IMR-90 (cell line): ENCODE measurements around the gene WBP2NL. TPM values are rescaled to one million over a fixed set of nuclear protein-coding genes. Genes with fewer than 3 reads are reported as not detected.

Source experiments
- ATAC-seq: fragments of 200-7000 bp; cut with Tn5 transposase; 2 replicates; pipeline ENCODE4 v1.9.1; 2020; ENCODE audit warnings: low read depth, mild to moderate bottlenecking, moderate library complexity
- BruUV-seq: library from RNA; stranded (reverse); fragments of 400-500 nt; replicated peaks from 2 replicates; lab custom pipeline; 2021; lab: Mats Ljungman, UMichigan
- CTCF ChIA-PET: fragments of 300-600 bp; formaldehyde crosslinking; extraction: SDS; loops from one replicate; lab custom pipeline; 2021; ENCODE audit warnings: antibody characterized with exemption; lab: Yijun Ruan, JAX
- POLR2A ChIA-PET: fragments of 300-600 bp; sonication (Branson Sonifier 250); formaldehyde crosslinking; loops from one replicate; lab custom pipeline; 2022; ENCODE audit warnings: antibody characterized with exemption; ENCODE audit not compliant: unreplicated experiment; lab: Charles Lee
- DNase-seq: peaks from one replicate; pipeline ENCODE4 v3.0.0; 2013
- H2AFZ ChIP-seq: replicated peaks from 2 replicates; pipeline ENCODE3; 2013; ENCODE audit warnings: low read length, mild to moderate bottlenecking; ENCODE audit not compliant: poor library complexity
- H2AK5ac ChIP-seq: 2 replicates; pipeline ENCODE4 v1.6.1; 2013; ENCODE audit warnings: low read depth, low read length, inconsistent platforms
- H2AK9ac ChIP-seq: replicated peaks from 2 replicates; pipeline ENCODE3; 2013; ENCODE audit warnings: mild to moderate bottlenecking, low read depth, low read length, moderate library complexity; ENCODE audit not compliant: poor library complexity
- H2BK120ac ChIP-seq: 2 replicates; pipeline ENCODE4 v1.6.1; 2013; ENCODE audit warnings: low read depth, low read length, inconsistent platforms
- H2BK15ac ChIP-seq: 3 replicates; pipeline ENCODE4 v1.6.1; 2013; ENCODE audit warnings: low read depth, low read length, inconsistent platforms
- H2BK20ac ChIP-seq: 2 replicates; pipeline ENCODE4 v1.6.1; 2013; ENCODE audit warnings: low read depth, mild to moderate bottlenecking, inconsistent platforms, low read length, moderate library complexity
- H2BK5ac ChIP-seq: 2 replicates; pipeline ENCODE4 v1.6.1; 2013; ENCODE audit warnings: mild to moderate bottlenecking, low read depth, low read length, inconsistent platforms; ENCODE audit not compliant: poor library complexity, severe bottlenecking
- H3K14ac ChIP-seq: replicated peaks from 2 replicates; pipeline ENCODE4 v1.6.1; 2013; ENCODE audit warnings: low read depth, low read length, inconsistent platforms
- H3K18ac ChIP-seq: 2 replicates; pipeline ENCODE4 v1.6.1; 2013; ENCODE audit warnings: low read depth, low read length, control low read depth
- H3K23ac ChIP-seq: 2 replicates; pipeline ENCODE4 v1.6.1; 2013; ENCODE audit warnings: low read depth, low read length, inconsistent platforms
- H3K27ac ChIP-seq: 2 replicates; pipeline ENCODE4 v1.5.1; 2013; ENCODE audit warnings: mild to moderate bottlenecking, control low read depth, low read length; ENCODE audit not compliant: insufficient read depth
- H3K27me3 ChIP-seq: 2 replicates; pipeline ENCODE4 v1.6.1; 2013; ENCODE audit warnings: low read length; ENCODE audit not compliant: control insufficient read depth, insufficient read depth
- H3K36me3 ChIP-seq: 2 replicates; pipeline ENCODE4 v1.6.1; 2013; ENCODE audit warnings: low read length, mixed read lengths; ENCODE audit not compliant: control insufficient read depth, insufficient read depth
- H3K4ac ChIP-seq: 2 replicates; pipeline ENCODE4 v1.6.1; 2013; ENCODE audit warnings: low read depth, low read length, inconsistent platforms
- H3K4me1 ChIP-seq: 2 replicates; pipeline ENCODE4 v1.6.1; 2013; ENCODE audit warnings: low read length, mixed read lengths; ENCODE audit not compliant: control insufficient read depth, insufficient read depth
- H3K4me2 ChIP-seq: 2 replicates; pipeline ENCODE4 v1.6.1; 2013; ENCODE audit warnings: low read depth, mild to moderate bottlenecking, control low read depth, low read length, moderate library complexity
- H3K4me3 ChIP-seq: 2 replicates; pipeline ENCODE4 v1.5.1; 2013; ENCODE audit warnings: low read depth, mild to moderate bottlenecking, control low read depth, low read length, moderate library complexity; ENCODE audit not compliant: insufficient read depth
- H3K56ac ChIP-seq: 2 replicates; pipeline ENCODE4 v1.6.1; 2013; ENCODE audit warnings: low read length, inconsistent platforms; ENCODE audit not compliant: insufficient read depth; ENCODE audit errors: extremely low read depth
- H3K79me1 ChIP-seq, 2 experiments: 2 replicates each; pipeline ENCODE4 v1.6.1; 2013; ENCODE audit warnings: low read length in 2 of 2, inconsistent platforms in 1 of 2, low read depth in 1 of 2
- H3K9ac ChIP-seq: 2 replicates; pipeline ENCODE4 v1.6.1; 2013; ENCODE audit warnings: low read depth, low read length, control low read depth
- H3K9me1 ChIP-seq: 2 replicates; pipeline ENCODE4 v1.6.1; 2013; ENCODE audit warnings: low read length, inconsistent platforms; ENCODE audit not compliant: insufficient read depth
- H3K9me3 ChIP-seq: 2 replicates; pipeline ENCODE4 v1.6.1; 2013; ENCODE audit warnings: low read length; ENCODE audit not compliant: control insufficient read depth, insufficient read depth
- H4K20me1 ChIP-seq: 2 replicates; pipeline ENCODE4 v1.6.1; 2013; ENCODE audit warnings: low read length, inconsistent platforms; ENCODE audit not compliant: insufficient read depth
- H4K5ac ChIP-seq: 2 replicates; pipeline ENCODE4 v1.6.1; 2013; ENCODE audit warnings: mild to moderate bottlenecking, low read depth, low read length, control low read depth
- H4K8ac ChIP-seq, 2 experiments: 2 replicates each; pipeline ENCODE4 v1.6.1; 2013; ENCODE audit warnings: low read depth in 2 of 2, low read length in 2 of 2, control low read depth in 1 of 2, inconsistent platforms in 1 of 2
- H4K91ac ChIP-seq: 2 replicates; pipeline ENCODE4 v1.6.1; 2013; ENCODE audit warnings: low read depth, low read length, inconsistent platforms; ENCODE audit not compliant: insufficient read depth
- CTCF ChIP-seq: conservative IDR thresholded peaks from 2 replicates; pipeline ENCODE4 v1.5.1; 2012; ENCODE audit warnings: mild to moderate bottlenecking, low read depth, low read length, improper control_type of control experiment
- MAZ ChIP-seq: IDR thresholded peaks from 2 replicates; pipeline ENCODE4 v1.6.1; 2012; ENCODE audit warnings: low read depth, mild to moderate bottlenecking, low read length, improper control_type of control experiment, moderate library complexity, borderline replicate concordance
- NFE2L2 ChIP-seq: fragments of 150-350 bp; IDR thresholded peaks from 2 replicates; pipeline ENCODE4 v1.6.1; 2016; ENCODE audit warnings: low read depth, mild to moderate bottlenecking, low read length
- POLR2A ChIP-seq: IDR thresholded peaks from 2 replicates; pipeline ENCODE4 v1.6.1; 2012; ENCODE audit warnings: mild to moderate bottlenecking, low read depth, low read length
- RAD21 ChIP-seq: IDR thresholded peaks from 2 replicates; pipeline ENCODE4 v1.6.1; 2012; ENCODE audit warnings: low read length, improper control_type of control experiment
- WGBS, 2 experiments: methylation state at CpG; one replicate each; pipeline versions ENCODE4 v1.1.5 to v1.1.7; 2013; ENCODE audit warnings: missing lambda C conversion rate in 2 of 2; ENCODE audit not compliant: insufficient read length in 1 of 2; ENCODE audit errors: extremely low coverage in 2 of 2; 5-methylcytosine and 5-hydroxymethylcytosine counted together
- dilution Hi-C: fragments of 300-500 bp; cut with HindIII; formaldehyde crosslinking; loops from one replicate; pipeline ENCODE4 v1.14.3; 2018; ENCODE audit warnings: low sequenced_read_pairs; ENCODE audit not compliant: unreplicated experiment
- in situ Hi-C: fragments of 300-500 bp; cut with MboI; formaldehyde crosslinking; loops from 3 replicates; pipeline ENCODE4 v1.14.3; 2019; ENCODE audit warnings: low sequenced_read_pairs, inconsistent platforms, mixed read lengths
- intact Hi-C: fragments of 100-400 bp; cut with micrococcal nuclease; formaldehyde crosslinking; loops from 2 replicates; pipeline ENCODE4 v1.10.0; 2022
- polyA plus RNA-seq, 3 experiments: library from polyadenylated mRNA; depleted of rRNA; stranded (reverse); fragments of >200 nt; gene quantifications; 2 replicates each; pipeline ENCODE4 v1.2.3, GENCODE V29; 2012; ENCODE audit warnings: low replicate concordance in 1 of 3
- total RNA-seq: library from RNA; depleted of rRNA; stranded (reverse); fragments of >200 nt; gene quantifications from 2 replicates; pipeline ENCODE4 v1.2.3, GENCODE V29; 2012

Gene WBP2NL
- total and polyA plus RNA-seq, 2 of the 4 experiments (the other 2 are of a cell fraction), result not detected

- Histone ChIP-seq H2AK5ac (peak within 1 kb of the TSS; percentile 86), H3K9ac (peak within 1 kb of the TSS; percentile 95), H3K4me3 (peak within 1 kb of the TSS; percentile 84), H3K36me3 (peaks cover 11% of the 10 kb centered on the region), H3K14ac (peak within 1 kb of the TSS; percentile 91), H2AK9ac (peak within 1 kb of the TSS; percentile 97), H3K4me1 (peaks cover 18% of the 10 kb centered on the region), H2BK15ac (peak within 1 kb of the TSS; percentile 47; the same call in 1 of the 3 replicates), H4K91ac (peak within 1 kb of the TSS; percentile 88), H2BK120ac (peak within 1 kb of the TSS; percentile 36; the same call in 1 of the 2 replicates), H3K4me2 (peak within 1 kb of the TSS; percentile 63), H3K56ac (peak within 1 kb of the TSS; percentile 55; the same call in 1 of the 2 replicates), H2BK5ac (peak within 1 kb of the TSS; percentile 84), H4K20me1 (0 out of 2 replicates have a peak, but pooled peaks cover 4% of the 10 kb centered on the region), H3K23ac (peak within 1 kb of the TSS; percentile 82), H3K9me3 (no peaks in the 10 kb centered on the region), H3K27me3 (no peaks in the 10 kb centered on the region), H2BK20ac (no peak within 1 kb of the TSS), H4K5ac (peak within 1 kb of the TSS; percentile 96), H3K9me1 (peaks cover 19% of the 10 kb centered on the region; the same call in 1 of the 2 replicates), H3K79me1 (peaks cover 15 to 51% of the 10 kb centered on the region in 2 experiments; a peak in 3 of 4 replicates), H3K4ac (peak within 1 kb of the TSS; percentile 92), H3K18ac (peak within 1 kb of the TSS; percentile 65), H2AFZ (peak within 1 kb of the TSS; percentile 95), H4K8ac (peak within 1 kb of the TSS; percentile 97), H3K27ac (peak within 1 kb of the TSS; percentile 84)
- dilution Hi-C loops (no loop called here), in situ Hi-C loops (no loop called here), intact Hi-C loops (no loop called here)
- WGBS, 2 experiments, result 3% methylated on average over 28 of the region's 55 CpGs; no CpG with 5 or more reads in 1 of the 2 experiments
- peak; percentile 8 for ATAC-seq
- no TSS peak for BruUV-seq
- ChIA-PET POLR2A (no interaction called here), CTCF (interaction anchor here (0.6 kb wide), 1 partner anchor 313 kb away, joined by 5 read pairs; no protein-coding TSS in a partner anchor)
- TF ChIP-seq POLR2A, result peak; percentile 42; the same call in 1 of the 2 replicates
- peak; percentile 44 for TF ChIP-seq CTCF
- TF ChIP-seq NFE2L2, result no peak
- TF ChIP-seq RAD21, result 0 out of 2 replicates have a peak, but pooled peaks have one; percentile 25
- TF ChIP-seq MAZ, result peak; percentile 47; the same call in 1 of the 2 replicates
- DNase-seq, result peak; percentile 25
These were observed 75.7 kb downstream of the WBP2NL start, which contains the start of gene PHETA2 for GRCh38 chr22:42074132-42074811. Gene PHETA2 (plus strand): TSS chr22:42074248. CDS start chr22:42077294, 3,046 bp downstream.
